Measurements from ENCODE around the gene RFX2. TPM values are rescaled to one million over a fixed set of nuclear protein-coding genes. Genes with fewer than 3 reads are reported as not detected.

Gene RFX2
- total RNA-seq, 6 experiments from 2014 or later = 1.6 to 2.9 (median 1.9) TPM

DNA sequence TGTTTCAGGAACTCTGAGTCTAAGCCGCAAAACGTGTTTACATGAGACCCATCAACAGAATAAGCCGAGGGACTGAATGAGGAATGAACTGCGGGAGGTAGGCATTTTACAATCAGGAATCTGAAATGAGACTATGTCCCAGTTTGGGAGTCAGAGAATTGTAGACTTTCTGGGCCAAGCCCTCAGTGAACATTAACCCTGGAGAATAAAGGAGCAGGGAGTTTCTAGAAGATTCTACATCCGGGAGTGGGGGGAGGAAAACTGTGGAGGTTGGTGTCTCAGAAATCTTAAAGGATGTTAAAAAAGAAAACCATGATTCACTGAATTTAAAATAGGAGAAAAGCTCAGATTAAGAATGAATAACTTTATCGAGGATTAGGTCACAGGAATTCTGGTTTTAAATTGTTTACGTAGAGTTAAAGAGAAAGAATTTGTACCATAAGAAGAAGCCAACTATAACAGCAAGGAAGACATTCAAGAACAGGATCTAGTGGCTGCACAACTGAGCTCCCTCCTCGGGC is 18.5 kb downstream of the RFX2 start:
- ATAC-seq (no peak), DNase-seq (no peak)
- Histone ChIP-seq H3K4me1 (peaks cover 0 to 17% (median 1%) of the 10 kb centered on the region in 4 donors), H3K4me3 (peak overlapping the region in 2 of 3 donors; percentile 16 to 21), H3K27me3 (no peaks in the 10 kb centered on the region), H3K9me3 (no peaks in the 10 kb centered on the region), H3K36me3 (no peaks in the 10 kb centered on the region), H3K27ac (peak overlapping the region in 2 of 3 donors; percentile 39 to 57)
- intact Hi-C loops (cut with DNase I) = no loop called here
- no peak for TF ChIP-seq POLR2A (IDR thresholded peaks at IDR 0.05)
- TF ChIP-seq, protein P1, sequence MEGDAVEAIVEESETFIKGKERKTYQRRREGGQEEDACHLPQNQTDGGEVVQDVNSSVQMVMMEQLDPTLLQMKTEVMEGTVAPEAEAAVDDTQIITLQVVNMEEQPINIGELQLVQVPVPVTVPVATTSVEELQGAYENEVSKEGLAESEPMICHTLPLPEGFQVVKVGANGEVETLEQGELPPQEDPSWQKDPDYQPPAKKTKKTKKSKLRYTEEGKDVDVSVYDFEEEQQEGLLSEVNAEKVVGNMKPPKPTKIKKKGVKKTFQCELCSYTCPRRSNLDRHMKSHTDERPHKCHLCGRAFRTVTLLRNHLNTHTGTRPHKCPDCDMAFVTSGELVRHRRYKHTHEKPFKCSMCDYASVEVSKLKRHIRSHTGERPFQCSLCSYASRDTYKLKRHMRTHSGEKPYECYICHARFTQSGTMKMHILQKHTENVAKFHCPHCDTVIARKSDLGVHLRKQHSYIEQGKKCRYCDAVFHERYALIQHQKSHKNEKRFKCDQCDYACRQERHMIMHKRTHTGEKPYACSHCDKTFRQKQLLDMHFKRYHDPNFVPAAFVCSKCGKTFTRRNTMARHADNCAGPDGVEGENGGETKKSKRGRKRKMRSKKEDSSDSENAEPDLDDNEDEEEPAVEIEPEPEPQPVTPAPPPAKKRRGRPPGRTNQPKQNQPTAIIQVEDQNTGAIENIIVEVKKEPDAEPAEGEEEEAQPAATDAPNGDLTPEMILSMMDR (IDR thresholded peaks at IDR 0.05) = no peak
- WGBS (ENCODE audit: insufficient coverage, low coverage, low lambda C conversion rate, missing lambda C conversion rate) = 60% methylated on average over 8 of the region's 8 CpGs

DNA sequence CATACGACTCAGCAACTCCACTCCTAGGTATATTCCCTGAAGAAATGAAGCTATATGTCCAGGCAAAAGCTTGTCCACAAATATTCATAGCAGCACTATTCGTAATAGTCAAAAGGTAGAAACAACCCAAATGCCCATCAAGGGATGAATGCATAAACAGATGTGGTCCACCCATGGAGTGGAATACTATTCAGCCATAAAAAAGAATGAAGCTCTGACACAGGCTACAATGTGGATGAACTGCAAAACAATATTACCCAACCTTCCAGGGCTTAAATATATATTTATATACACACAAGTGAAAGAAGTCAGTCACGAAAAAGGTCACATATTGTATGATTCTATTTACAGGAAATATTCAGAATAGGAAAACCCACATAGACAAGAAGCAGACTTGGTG is 19.7 kb downstream of the RFX2 start:
- no peak for DNase-seq
- Histone ChIP-seq H3K4me1 (peaks cover 0 to 17% (median 1%) of the 10 kb centered on the region in 4 donors), H3K9me3 (no peaks in the 10 kb centered on the region), H3K27ac (no peak overlapping the region), H3K36me3 (no peaks in the 10 kb centered on the region), H3K4me3 (no peak overlapping the region), H3K27me3 (no peaks in the 10 kb centered on the region)
- ATAC-seq = no peak
- whole genome bisulfite sequencing (ENCODE audit: insufficient coverage, low coverage, low lambda C conversion rate, missing lambda C conversion rate) = 94% methylated on average over 3 of the region's 3 CpGs
- TF ChIP-seq POLR2A (IDR thresholded peaks at IDR 0.05) = no peak
- TF ChIP-seq, protein P1 (IDR thresholded peaks at IDR 0.05) = no peak
- intact Hi-C loops (cut with DNase I) = no loop called here

DNA sequence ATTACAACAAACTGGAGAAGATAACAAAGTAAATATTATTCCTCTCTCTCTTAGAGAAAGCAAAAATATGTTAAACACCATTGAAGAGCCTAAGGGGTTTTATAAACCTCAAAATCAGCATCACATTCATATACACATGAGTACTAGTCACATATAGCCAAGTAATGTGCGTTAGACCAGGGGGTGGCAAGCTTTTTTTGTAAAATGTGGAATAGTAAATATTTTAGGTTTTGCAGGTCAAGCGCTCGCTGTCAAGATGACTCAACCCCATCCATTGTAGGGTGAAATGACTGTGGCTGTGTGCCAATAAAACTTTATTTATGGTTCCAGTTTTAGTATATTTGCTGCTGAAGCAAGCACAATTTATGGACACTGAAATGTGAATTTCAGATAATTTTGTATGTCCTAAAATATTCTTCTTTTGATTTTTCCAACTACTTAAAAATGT is 21.7 kb downstream of the RFX2 start:
- no peak overlapping the region for H3K4me3 ChIP-seq
- no peaks in the 10 kb centered on the region for H3K36me3 ChIP-seq
- TF ChIP-seq, protein P1 (IDR thresholded peaks at IDR 0.05) = no peak
- TF ChIP-seq POLR2A (IDR thresholded peaks at IDR 0.05) = no peak
- H3K27me3 ChIP-seq = no peaks in the 10 kb centered on the region
- DNase-seq = no peak
- intact Hi-C loops (cut with DNase I) = no loop called here
- H3K27ac ChIP-seq = peak overlapping the region in 2 of 3 donors; percentile 16 to 50
- no peak for ATAC-seq
- H3K4me1 ChIP-seq = peaks cover 0 to 17% (median 1%) of the 10 kb centered on the region in 4 donors
- no peaks in the 10 kb centered on the region for H3K9me3 ChIP-seq
- 66% methylated on average over 3 of the region's 3 CpGs for WGBS (ENCODE audit: insufficient coverage, low coverage, low lambda C conversion rate, missing lambda C conversion rate)

DNA sequence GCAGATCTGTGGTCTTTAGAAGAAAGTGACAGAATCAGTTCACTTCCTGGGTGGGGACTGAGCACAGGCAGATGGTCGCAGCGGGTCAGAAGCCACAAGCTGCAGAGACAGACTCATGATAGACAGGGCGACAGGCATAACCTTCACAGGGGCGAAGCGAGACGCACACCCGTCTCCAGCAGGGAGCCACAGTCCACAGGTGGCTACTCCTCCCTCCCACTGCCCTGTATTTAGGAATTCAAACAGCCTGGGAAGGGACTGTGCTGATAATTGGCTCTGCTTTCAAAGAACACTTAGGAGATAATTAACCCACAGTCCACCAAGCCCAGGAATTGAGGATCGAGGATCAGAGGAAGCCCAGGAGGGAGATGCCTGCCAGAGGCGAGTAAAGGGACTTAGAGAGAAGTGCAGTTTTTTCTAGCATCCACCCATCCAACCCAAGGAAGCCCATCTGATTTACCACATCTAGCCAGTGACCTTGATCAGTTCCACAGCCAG is 23.2 kb downstream of the RFX2 start:
- ATAC-seq (peak; percentile 44 to 76 (median 62)), DNase-seq (no peak)
- WGBS (ENCODE audit: insufficient coverage, low coverage, low lambda C conversion rate, missing lambda C conversion rate) = 6% methylated on average over 5 of the region's 9 CpGs
- H3K9me3 ChIP-seq = no peaks in the 10 kb centered on the region
- H3K36me3 ChIP-seq = no peaks in the 10 kb centered on the region
- intact Hi-C loops (cut with DNase I) = no loop called here
- no peak for TF ChIP-seq POLR2A (IDR thresholded peaks at IDR 0.05)
- TF ChIP-seq, protein P1 (IDR thresholded peaks at IDR 0.05) = no peak
- no peak overlapping the region for H3K4me3 ChIP-seq
- H3K27ac ChIP-seq = peak overlapping the region in 1 of 3 donors; percentile 50
- peaks cover 0 to 15% (median 1%) of the 10 kb centered on the region in 4 donors for H3K4me1 ChIP-seq
- H3K27me3 ChIP-seq = no peaks in the 10 kb centered on the region

Data from right lobe of liver (tissue), 6 donors.